ENCODE results near the gene NBEAL2.
A peak's percentile ranks its signal among the peaks of the same experiment; 100 is the strongest.

Gene NBEAL2, protein sequence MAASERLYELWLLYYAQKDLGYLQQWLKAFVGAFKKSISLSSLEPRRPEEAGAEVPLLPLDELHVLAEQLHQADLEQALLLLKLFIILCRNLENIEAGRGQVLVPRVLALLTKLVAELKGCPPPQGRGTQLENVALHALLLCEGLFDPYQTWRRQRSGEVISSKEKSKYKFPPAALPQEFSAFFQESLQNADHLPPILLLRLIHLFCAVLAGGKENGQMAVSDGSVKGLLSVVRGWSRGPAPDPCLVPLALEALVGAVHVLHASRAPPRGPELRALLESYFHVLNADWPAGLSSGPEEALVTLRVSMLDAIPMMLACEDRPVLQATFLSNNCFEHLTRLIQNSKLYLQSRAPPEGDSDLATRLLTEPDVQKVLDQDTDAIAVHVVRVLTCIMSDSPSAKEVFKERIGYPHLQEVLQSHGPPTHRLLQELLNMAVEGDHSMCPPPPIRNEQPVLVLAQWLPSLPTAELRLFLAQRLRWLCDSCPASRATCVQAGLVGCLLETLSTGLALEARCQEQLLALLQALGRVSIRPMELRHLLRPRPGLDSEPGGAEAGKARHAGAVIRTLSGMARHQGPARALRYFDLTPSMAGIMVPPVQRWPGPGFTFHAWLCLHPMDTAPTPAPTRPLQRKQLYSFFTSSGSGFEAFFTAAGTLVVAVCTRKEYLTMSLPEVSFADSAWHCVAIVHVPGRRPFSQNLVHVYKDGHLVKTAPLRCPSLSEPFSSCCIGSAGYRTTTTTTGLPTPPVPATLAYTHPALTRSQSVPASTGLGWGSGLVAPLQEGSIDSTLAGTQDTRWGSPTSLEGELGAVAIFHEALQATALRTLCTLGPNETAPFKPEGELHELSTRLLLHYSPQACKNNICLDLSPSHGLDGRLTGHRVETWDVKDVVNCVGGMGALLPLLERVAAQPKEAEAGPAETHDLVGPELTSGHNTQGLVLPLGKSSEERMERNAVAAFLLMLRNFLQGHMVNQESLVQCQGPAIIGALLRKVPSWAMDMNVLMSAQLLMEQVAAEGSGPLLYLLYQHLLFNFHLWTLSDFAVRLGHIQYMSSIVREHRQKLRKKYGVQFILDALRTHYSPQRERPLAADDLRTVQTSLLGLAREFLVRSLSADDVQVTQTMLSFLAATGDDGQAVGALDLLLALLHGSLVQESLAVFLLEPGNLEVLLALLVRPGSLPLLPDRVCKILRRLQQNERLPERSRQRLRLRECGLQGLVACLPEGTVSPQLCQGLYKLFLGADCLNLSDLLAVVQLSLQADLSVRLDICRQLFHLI (N-terminal part only)

DNA sequence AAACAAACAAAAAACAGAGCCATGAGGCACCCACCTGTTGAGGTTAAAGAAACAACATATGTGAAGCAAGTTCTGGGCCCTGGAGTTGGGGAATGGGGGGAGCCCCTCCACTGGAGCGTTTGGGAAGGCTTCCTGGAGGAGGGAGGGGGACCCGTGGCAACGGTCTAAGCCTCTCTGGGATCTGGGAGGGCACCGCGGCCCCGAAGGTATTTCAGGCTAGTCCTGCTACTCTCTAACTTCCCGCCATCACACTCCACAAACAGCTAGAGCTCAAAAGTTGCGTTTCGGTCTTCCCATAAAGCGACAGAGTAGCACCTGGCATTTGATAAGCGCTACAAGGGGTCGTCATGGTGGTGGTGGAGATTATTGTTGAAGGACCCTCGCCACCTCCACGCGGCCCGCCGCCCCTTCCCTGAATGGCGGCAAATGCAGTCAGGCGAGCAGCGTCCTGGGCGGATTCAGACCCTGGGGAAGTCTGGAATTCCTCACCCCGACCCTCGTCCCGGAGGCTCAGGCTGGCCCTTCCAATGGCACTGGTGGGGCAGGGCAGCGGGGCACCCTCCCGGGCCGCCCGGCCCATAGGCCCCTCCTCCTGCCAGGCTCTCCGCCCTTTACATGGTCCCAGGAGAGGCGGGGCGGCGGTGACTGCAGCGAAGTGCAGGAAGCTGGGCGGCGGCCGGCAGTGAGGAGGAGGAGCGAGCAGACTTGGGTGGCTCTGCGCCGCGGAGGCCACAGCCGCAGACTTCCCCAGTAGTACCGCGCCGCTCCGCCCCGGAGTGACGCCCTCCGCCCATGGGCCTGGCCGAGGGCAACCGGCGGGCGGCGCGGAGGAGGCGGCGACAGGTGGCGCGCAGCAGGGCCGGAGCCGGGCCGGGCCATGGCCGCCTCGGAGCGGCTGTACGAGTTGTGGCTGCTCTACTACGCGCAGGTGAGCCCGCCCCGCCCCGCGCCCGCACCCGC lies at the start of gene NBEAL2:
TSS of gene NBEAL2 (plus strand) at position 682 of the 960 bp plus-strand sequence. CDS start at position 878, 196 bp downstream.
- Histone ChIP-seq H3K4me1 (ENCODE audit: control insufficient read depth, insufficient read depth, low read length) (peaks cover 8% of the 10 kb centered on the region), H3K4me3 (ENCODE audit: low read length) (peak within 1 kb of the TSS; percentile 66), H3K36me3 (ENCODE audit: control insufficient read depth, insufficient read depth, low read length) (no peaks in the 10 kb centered on the region; the same call in 1 of the 2 replicates), H3K27me3 (ENCODE audit: control insufficient read depth, insufficient read depth, low read length) (no peaks in the 10 kb centered on the region), H3K27ac (ENCODE audit: low read length) (no peak within 1 kb of the TSS), H3K9me3 (ENCODE audit: control insufficient read depth, insufficient read depth, low read length) (no peaks in the 10 kb centered on the region)
- no CpG with 5 or more reads among the region's 73 CpGs for WGBS (ENCODE audit: insufficient coverage, insufficient read length)
- no peak for DNase-seq (ENCODE audit: low read depth, low spot score)

DNA sequence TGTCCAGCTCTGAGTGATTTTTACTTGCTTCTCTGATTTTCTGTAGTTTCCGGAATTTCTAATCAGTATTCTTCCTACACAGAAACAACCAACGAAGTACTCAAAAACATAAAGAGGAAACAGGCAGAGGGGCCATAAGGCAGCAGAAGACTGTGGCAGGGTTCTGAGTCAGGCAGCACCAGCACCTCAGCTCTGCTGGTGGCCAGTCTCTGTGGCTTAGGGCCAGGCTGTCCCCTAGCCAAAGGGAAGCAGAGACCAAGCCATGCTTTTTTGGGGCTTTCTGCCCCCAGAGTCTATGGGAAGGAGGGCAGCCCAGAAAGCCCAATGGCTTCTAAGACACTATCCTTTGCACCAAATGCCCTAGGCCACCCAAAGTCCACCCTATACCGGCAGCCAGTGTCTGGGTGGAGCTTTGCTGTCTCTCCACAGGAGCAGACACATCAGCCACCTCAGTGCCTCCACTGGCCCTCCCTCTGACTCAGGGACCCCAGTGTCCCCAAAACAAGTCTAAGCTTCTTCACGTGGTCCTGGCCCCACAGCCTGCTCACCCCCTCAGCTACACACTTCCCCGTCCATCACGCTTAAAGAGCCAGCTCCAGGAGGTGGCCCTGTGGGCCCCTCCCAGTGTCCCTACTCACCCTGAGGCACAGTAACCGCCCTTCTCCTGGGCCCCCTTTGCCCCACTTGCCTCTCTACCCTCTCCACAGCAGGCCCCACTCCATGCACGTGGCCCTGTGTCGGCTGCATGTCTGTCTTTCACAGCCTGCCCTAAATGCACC lies 49.1 kb upstream of the NBEAL2 start:
- H3K27ac ChIP-seq (ENCODE audit: low read length) = no peak overlapping the region
- H3K27me3 ChIP-seq (ENCODE audit: control insufficient read depth, insufficient read depth, low read length) = no peaks in the 10 kb centered on the region
- no peak for DNase-seq (ENCODE audit: low read depth, low spot score)
- no peak overlapping the region for H3K4me3 ChIP-seq (ENCODE audit: low read length)
- no CpG with 5 or more reads among the region's 9 CpGs for WGBS (ENCODE audit: insufficient coverage, insufficient read length)
- H3K36me3 ChIP-seq (ENCODE audit: control insufficient read depth, insufficient read depth, low read length) = no peaks in the 10 kb centered on the region; the same call in 1 of the 2 replicates
- H3K4me1 ChIP-seq (ENCODE audit: control insufficient read depth, insufficient read depth, low read length) = peaks cover 4% of the 10 kb centered on the region
- no peaks in the 10 kb centered on the region for H3K9me3 ChIP-seq (ENCODE audit: control insufficient read depth, insufficient read depth, low read length)

DNA sequence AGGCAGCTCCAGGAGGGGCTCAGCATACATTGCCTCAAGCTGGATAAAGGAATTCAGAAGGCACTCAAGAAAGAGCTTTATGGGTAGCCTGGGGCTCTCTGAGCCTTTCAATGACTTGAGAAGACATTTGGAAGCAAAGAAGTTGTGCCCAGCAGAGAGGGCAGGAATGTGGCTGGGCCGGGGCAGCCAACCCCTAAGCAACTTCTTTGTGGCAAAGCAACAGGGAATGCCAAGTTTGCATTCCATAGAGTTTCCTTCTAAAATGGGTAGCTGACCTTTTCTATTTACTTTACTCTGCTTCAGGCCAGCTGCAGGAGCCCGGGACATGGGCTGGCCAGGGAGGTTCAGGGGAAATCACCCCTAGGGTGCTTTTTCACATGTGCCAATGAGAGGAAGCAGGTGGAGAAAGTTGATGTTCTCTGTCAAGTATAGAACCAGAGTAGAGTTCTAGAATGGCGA lies 48.5 kb upstream of the NBEAL2 start:
- no CpG with 5 or more reads among the region's 3 CpGs for WGBS (ENCODE audit: insufficient coverage, insufficient read length)
- no peak for DNase-seq (ENCODE audit: low read depth, low spot score)
- no peaks in the 10 kb centered on the region for H3K9me3 ChIP-seq (ENCODE audit: control insufficient read depth, insufficient read depth, low read length)
- no peak overlapping the region for H3K4me3 ChIP-seq (ENCODE audit: low read length)
- no peaks in the 10 kb centered on the region for H3K27me3 ChIP-seq (ENCODE audit: control insufficient read depth, insufficient read depth, low read length)
- H3K4me1 ChIP-seq (ENCODE audit: control insufficient read depth, insufficient read depth, low read length) = peaks cover 4% of the 10 kb centered on the region
- no peaks in the 10 kb centered on the region for H3K36me3 ChIP-seq (ENCODE audit: control insufficient read depth, insufficient read depth, low read length)
- no peak overlapping the region for H3K27ac ChIP-seq (ENCODE audit: low read length)

DNA sequence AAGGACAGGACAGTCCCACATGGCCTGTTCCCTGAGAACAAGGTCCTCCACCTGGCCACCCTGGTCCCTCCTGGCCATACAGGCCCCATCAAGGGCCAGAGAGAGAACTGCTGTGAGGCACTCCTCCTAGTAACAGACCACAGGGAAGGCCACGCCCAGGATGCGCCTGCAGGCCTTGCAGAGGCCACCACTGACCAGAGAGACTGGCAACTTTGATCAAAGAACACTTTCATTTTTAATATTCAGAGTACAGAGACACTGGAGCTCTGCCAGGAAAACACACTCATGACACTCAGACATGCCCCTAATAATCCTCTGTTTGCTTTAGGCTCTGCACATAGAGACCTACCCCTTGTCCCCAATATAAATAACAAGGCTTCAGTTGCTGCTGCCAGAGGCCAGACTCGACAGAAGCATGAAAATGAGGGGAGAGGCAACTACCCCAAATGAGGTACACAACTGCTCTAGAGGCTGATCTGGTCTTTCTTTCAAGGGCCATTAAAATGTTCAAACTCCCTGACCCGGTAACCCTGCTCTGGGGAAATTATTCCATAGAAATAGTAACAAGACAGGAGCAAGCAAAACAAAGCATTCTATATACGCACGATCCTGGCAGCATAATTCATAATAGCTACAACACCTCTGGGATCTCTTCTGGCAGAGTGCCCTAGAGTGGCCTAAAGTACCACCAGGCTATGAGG lies 47.7 kb upstream of the NBEAL2 start:
- Histone ChIP-seq H3K9me3 (ENCODE audit: control insufficient read depth, insufficient read depth, low read length) (no peaks in the 10 kb centered on the region), H3K36me3 (ENCODE audit: control insufficient read depth, insufficient read depth, low read length) (no peaks in the 10 kb centered on the region; the same call in 1 of the 2 replicates), H3K4me3 (ENCODE audit: low read length) (no peak overlapping the region), H3K4me1 (ENCODE audit: control insufficient read depth, insufficient read depth, low read length) (peaks cover 4% of the 10 kb centered on the region), H3K27me3 (ENCODE audit: control insufficient read depth, insufficient read depth, low read length) (no peaks in the 10 kb centered on the region), H3K27ac (ENCODE audit: low read length) (no peak overlapping the region)
- no CpG with 5 or more reads among the region's 6 CpGs for WGBS (ENCODE audit: insufficient coverage, insufficient read length)
- DNase-seq (ENCODE audit: low read depth, low spot score) = no peak

DNA sequence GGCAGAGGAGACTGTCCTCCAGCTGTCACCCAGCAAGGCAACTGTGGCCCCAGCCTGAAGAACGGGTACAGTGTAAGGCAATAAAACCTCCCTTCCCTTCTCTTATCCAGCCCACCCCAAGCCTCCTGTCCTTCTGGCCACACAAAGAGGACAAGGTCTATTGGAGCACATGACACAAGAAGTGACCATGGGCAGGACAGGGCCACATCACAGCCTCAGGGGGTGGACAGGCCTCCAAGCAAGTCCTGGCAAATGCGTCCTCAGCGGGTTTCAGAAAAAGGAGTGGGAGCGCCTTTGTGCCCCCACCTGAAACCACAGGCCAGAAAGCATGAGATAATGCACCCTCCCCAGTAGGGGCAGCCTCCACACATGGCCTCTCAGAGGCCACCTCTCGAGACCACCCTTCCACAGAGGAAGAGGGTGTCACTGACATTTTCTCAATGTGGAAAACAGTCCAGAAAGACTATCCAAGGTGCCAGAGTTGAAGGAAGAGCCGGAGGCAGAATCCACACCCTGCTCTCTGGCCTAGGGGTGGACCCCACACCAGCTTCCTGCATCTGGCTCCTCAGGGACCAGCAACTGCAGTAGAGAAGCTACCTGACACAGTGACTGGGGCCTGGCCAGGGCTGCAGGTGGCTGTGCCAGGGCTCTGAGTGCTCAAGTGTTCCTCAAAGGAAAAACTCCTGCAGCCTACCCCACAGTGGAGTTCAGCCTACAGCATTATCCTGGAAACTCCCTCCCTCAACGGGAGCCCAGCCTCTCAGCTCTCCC lies 46.8 kb upstream of the NBEAL2 start:
- no CpG with 5 or more reads among the region's 7 CpGs for WGBS (ENCODE audit: insufficient coverage, insufficient read length)
- Histone ChIP-seq H3K4me3 (ENCODE audit: low read length) (no peak overlapping the region), H3K9me3 (ENCODE audit: control insufficient read depth, insufficient read depth, low read length) (no peaks in the 10 kb centered on the region), H3K27ac (ENCODE audit: low read length) (no peak overlapping the region), H3K4me1 (ENCODE audit: control insufficient read depth, insufficient read depth, low read length) (peaks cover 4% of the 10 kb centered on the region), H3K36me3 (ENCODE audit: control insufficient read depth, insufficient read depth, low read length) (no peaks in the 10 kb centered on the region; the same call in 1 of the 2 replicates), H3K27me3 (ENCODE audit: control insufficient read depth, insufficient read depth, low read length) (no peaks in the 10 kb centered on the region)
- DNase-seq (ENCODE audit: low read depth, low spot score) = no peak

DNA sequence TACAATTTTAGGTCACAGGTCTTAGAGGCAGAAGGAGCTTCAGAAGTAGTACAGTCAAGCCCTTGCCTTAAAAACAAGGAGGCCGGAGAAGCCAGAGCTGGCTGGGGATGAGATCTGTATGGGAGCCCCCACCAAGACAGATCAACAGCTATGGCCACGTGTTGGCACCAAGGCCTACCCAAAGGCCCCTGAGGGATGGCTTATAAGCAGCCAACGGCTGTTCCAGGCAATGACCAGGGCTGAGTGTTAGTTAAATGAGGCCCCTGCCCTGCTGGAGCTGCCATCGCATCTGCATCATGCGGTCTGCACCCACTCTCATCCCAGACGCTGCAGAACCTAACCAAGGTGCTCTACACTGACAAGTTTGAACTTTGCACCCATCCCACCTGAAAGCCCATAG lies 46.2 kb upstream of the NBEAL2 start:
- Histone ChIP-seq H3K36me3 (ENCODE audit: control insufficient read depth, insufficient read depth, low read length) (no peaks in the 10 kb centered on the region; the same call in 1 of the 2 replicates), H3K27ac (ENCODE audit: low read length) (no peak overlapping the region), H3K4me3 (ENCODE audit: low read length) (no peak overlapping the region), H3K9me3 (ENCODE audit: control insufficient read depth, insufficient read depth, low read length) (no peaks in the 10 kb centered on the region), H3K27me3 (ENCODE audit: control insufficient read depth, insufficient read depth, low read length) (no peaks in the 10 kb centered on the region), H3K4me1 (ENCODE audit: control insufficient read depth, insufficient read depth, low read length) (peaks cover 4% of the 10 kb centered on the region)
- no peak for DNase-seq (ENCODE audit: low read depth, low spot score)
- WGBS (ENCODE audit: insufficient coverage, insufficient read length) = no CpG with 5 or more reads among the region's 6 CpGs

DNA sequence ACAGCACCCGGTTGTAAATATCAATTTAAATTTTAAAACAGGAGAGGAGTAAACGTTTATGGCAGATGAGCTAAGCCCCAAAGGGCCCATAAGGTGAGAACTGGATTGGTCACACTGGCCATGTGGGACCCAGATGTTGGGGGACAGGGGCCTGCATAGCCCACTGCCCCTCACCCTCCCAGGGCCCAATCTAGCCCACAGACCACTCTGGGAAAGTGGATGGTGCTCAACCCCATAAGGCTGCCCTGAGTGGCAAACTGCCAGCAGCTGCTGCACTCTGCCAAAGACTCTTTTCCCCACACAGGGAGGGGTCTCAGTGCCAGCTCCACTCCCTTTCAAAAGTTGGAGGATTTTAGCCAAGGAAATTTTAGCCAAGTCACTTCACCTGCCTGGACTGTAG lies 45.4 kb upstream of the NBEAL2 start:
- Histone ChIP-seq H3K27ac (ENCODE audit: low read length) (no peak overlapping the region), H3K9me3 (ENCODE audit: control insufficient read depth, insufficient read depth, low read length) (no peaks in the 10 kb centered on the region), H3K4me3 (ENCODE audit: low read length) (no peak overlapping the region), H3K4me1 (ENCODE audit: control insufficient read depth, insufficient read depth, low read length) (peaks cover 4% of the 10 kb centered on the region), H3K36me3 (ENCODE audit: control insufficient read depth, insufficient read depth, low read length) (no peaks in the 10 kb centered on the region; the same call in 1 of the 2 replicates), H3K27me3 (ENCODE audit: control insufficient read depth, insufficient read depth, low read length) (no peaks in the 10 kb centered on the region)
- WGBS (ENCODE audit: insufficient coverage, insufficient read length) = no CpG with 5 or more reads among the region's 2 CpGs
- no peak for DNase-seq (ENCODE audit: low read depth, low spot score)

DNA sequence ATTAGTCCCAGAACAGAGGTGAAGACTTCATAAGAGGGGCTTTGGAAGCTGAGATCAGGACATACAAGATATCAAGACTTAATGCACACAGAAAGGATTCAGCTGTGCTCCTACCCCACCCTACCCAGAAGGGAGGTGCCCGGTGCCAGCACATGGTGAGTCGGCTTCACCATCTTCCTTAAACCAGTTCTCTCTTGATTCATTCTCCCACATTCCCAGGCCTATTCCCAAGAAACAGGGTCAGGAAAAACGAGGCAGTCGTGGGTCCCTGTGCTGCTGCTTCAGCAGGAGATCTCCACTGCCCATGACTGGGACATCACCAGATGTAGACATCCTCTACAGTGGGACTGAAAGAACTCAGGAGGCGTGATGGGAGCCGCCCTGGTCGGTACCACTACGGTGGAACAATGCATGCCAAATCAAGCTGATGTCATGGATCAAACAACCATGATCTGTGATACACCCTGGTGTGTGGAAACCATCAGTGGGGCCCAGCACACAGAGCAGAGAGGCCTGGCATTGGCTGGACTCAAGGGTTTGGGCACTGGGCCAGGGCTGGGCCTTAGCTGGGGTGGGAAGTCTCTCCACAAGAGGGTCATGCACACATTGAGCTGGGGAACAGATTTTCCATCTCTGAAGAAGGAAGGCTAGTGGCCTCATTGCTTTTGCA lies 44.8 kb upstream of the NBEAL2 start:
- Histone ChIP-seq H3K36me3 (ENCODE audit: control insufficient read depth, insufficient read depth, low read length) (no peaks in the 10 kb centered on the region; the same call in 1 of the 2 replicates), H3K27me3 (ENCODE audit: control insufficient read depth, insufficient read depth, low read length) (no peaks in the 10 kb centered on the region), H3K9me3 (ENCODE audit: control insufficient read depth, insufficient read depth, low read length) (no peaks in the 10 kb centered on the region), H3K4me3 (ENCODE audit: low read length) (no peak overlapping the region), H3K27ac (ENCODE audit: low read length) (no peak overlapping the region), H3K4me1 (ENCODE audit: control insufficient read depth, insufficient read depth, low read length) (peaks cover 4% of the 10 kb centered on the region)
- WGBS (ENCODE audit: insufficient coverage, insufficient read length) = no CpG with 5 or more reads among the region's 8 CpGs
- DNase-seq (ENCODE audit: low read depth, low spot score) = no peak
